ENCODE data around the gene ITGB4. TPM values are rescaled to one million over a fixed set of nuclear protein-coding genes. Genes with fewer than 3 reads are reported as not detected.

ITGB4 gene
- total RNA-seq, 1 donor from 2014 or later, result 34.7 TPM

DNA sequence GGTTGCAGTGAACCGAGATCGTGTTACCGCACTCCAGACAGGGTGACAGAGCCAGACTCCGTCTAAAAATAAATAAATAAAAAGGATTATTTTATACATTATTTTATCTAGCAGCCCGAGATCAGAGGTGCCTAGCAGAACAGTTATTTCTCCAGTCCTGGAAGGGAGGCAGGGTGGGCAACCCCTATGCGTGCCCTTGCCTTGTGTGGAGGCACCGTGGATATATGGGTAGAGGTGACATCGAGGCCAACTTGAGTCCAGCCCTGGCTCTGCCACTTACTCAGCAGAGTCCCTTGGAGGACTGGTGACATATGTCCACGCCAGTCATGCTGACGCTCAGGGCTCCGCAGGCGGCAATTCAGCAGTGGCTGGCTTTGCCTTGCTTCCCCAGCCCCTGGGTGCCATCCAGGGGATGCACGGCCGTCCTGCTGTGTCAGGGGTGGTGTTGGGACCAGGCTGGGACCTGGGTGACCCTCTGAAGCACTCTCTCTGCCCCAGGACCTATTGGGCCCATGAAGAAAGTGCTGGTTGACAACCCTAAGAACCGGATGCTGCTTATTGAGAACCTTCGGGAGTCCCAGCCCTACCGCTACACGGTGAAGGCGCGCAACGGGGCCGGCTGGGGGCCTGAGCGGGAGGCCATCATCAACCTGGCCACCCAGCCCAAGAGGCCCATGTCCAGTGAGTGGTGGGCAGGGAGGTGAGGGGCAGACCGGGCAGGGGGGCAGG lies 30.6 kb downstream of the ITGB4 start:
- ATAC-seq (no peak), DNase-seq (no peak)
- H3K36me3 ChIP-seq, result peaks cover 39% of the 10 kb centered on the region
- no peaks in the 10 kb centered on the region for H3K27me3 ChIP-seq (ENCODE audit: low read depth)
- peaks cover 33% of the 10 kb centered on the region for H3K4me1 ChIP-seq
- no peak overlapping the region for H3K4me3 ChIP-seq
- no peaks in the 10 kb centered on the region for H3K9me3 ChIP-seq
- no peak overlapping the region for H3K27ac ChIP-seq
- intact Hi-C loops (cut with DNase I), result no loop called here
- TF ChIP-seq, protein P1, sequence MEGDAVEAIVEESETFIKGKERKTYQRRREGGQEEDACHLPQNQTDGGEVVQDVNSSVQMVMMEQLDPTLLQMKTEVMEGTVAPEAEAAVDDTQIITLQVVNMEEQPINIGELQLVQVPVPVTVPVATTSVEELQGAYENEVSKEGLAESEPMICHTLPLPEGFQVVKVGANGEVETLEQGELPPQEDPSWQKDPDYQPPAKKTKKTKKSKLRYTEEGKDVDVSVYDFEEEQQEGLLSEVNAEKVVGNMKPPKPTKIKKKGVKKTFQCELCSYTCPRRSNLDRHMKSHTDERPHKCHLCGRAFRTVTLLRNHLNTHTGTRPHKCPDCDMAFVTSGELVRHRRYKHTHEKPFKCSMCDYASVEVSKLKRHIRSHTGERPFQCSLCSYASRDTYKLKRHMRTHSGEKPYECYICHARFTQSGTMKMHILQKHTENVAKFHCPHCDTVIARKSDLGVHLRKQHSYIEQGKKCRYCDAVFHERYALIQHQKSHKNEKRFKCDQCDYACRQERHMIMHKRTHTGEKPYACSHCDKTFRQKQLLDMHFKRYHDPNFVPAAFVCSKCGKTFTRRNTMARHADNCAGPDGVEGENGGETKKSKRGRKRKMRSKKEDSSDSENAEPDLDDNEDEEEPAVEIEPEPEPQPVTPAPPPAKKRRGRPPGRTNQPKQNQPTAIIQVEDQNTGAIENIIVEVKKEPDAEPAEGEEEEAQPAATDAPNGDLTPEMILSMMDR (IDR thresholded peaks at IDR 0.05), result no peak

DNA sequence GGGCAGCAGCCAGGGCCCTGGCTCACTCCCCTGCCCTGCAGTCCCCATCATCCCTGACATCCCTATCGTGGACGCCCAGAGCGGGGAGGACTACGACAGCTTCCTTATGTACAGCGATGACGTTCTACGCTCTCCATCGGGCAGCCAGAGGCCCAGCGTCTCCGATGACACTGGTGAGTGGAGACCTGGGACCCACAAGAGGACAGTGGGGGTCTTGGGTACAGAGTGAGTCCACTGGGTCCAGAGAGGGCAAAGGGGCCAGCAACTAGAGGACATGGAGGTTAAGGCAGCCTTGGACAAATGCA lies 31.1 kb downstream of the ITGB4 start:
- TF ChIP-seq, protein P1 (IDR thresholded peaks at IDR 0.05), result no peak
- no peaks in the 10 kb centered on the region for H3K9me3 ChIP-seq
- H3K4me1 ChIP-seq, result peaks cover 32% of the 10 kb centered on the region
- ATAC-seq, result no peak
- H3K36me3 ChIP-seq, result peaks cover 45% of the 10 kb centered on the region
- no peak for DNase-seq
- no peak overlapping the region for H3K27ac ChIP-seq
- H3K27me3 ChIP-seq (ENCODE audit: low read depth), result no peaks in the 10 kb centered on the region
- intact Hi-C loops (cut with DNase I), result no loop called here
- no peak overlapping the region for H3K4me3 ChIP-seq

DNA sequence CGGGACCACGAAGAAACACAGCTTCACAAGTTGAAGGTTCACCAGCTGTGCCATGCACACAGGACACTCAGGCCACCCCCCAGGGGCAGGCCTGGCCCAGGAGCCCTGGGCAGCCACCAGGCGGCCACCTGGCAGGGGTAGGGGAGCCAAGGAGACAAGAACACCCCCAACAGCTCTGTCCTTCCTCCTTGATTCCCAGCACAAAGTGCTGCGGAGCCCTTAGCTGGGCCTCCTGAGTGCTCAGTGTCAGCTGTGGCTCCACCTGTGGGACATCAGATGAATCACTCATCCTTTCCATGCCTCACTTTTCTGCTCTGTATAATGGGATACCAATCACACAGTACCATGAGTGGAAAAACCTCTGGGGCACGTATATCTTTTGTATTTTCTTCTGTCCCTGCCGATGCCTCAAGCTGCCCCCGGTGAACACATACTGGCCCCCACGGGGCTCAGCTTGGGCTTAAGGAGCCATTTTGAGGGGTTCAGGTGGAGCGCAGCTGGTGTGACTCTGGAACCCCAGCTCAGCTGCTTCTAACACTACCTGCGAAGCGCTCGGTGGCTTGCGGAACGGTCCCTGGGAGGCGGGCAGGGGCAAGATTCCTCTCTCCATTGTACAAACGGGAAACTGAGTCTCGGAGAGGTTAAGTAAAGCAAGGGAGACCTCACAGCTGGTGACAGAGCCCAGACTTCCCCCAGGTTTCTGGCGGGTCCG lies 31.7 kb downstream of the ITGB4 start:
- intact Hi-C loops (cut with DNase I), result no loop called here
- Histone ChIP-seq H3K27me3 (ENCODE audit: low read depth) (no peaks in the 10 kb centered on the region), H3K27ac (peak overlapping the region; percentile 58), H3K4me3 (peak overlapping the region; percentile 57), H3K36me3 (peaks cover 51% of the 10 kb centered on the region), H3K9me3 (no peaks in the 10 kb centered on the region), H3K4me1 (peaks cover 26% of the 10 kb centered on the region)
- TF ChIP-seq, protein P1 (IDR thresholded peaks at IDR 0.05), result no peak
- DNase-seq (no peak), ATAC-seq (no peak)

DNA sequence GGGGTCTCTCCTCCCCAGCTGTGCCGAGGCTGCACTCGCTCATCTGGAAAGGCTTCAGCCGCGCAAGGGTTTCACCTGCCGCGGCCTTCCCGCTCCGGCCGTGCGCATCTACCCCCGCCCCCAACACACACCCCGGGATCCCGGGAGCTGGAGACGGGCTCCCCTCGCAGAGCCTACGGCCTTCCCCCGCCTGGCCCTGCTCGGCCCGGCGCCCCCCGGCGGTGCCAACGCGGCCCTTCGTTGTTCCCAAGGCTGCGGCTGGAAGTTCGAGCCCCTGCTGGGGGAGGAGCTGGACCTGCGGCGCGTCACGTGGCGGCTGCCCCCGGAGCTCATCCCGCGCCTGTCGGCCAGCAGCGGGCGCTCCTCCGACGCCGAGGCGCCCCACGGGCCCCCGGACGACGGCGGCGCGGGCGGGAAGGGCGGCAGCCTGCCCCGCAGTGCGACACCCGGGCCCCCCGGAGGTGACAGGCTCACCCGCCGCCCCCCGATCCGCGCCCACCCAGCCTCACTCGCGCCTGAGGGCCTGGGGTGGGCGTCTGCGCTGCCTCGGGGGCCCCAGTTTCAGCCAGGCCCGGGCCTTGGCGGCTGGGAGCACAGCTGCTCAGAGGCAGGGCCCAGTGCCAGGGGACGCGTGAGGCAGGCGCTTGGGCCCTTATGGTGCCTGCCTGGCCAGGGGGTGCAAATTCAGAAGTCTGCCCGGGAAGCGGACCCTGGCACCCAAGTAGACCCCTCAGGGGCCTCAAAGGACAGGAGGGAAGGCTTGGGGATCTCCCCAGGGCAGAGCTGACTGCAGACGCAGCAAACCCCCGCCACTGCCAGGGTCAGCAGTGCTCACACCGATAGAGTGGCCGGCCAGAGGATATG lies 32.5 kb downstream of the ITGB4 start:
- peaks cover 57% of the 10 kb centered on the region for H3K36me3 ChIP-seq
- H3K27ac ChIP-seq, result peak overlapping the region; percentile 58
- intact Hi-C loops (cut with DNase I), result no loop called here
- TF ChIP-seq, protein P1 (IDR thresholded peaks at IDR 0.05), result peak; percentile 70
- DNase-seq (peak; percentile 78), ATAC-seq (peak; percentile 75 to 82)
- H3K4me1 ChIP-seq, result peaks cover 24% of the 10 kb centered on the region
- no peaks in the 10 kb centered on the region for H3K27me3 ChIP-seq (ENCODE audit: low read depth)
- no peaks in the 10 kb centered on the region for H3K9me3 ChIP-seq
- peak overlapping the region; percentile 57 for H3K4me3 ChIP-seq

DNA sequence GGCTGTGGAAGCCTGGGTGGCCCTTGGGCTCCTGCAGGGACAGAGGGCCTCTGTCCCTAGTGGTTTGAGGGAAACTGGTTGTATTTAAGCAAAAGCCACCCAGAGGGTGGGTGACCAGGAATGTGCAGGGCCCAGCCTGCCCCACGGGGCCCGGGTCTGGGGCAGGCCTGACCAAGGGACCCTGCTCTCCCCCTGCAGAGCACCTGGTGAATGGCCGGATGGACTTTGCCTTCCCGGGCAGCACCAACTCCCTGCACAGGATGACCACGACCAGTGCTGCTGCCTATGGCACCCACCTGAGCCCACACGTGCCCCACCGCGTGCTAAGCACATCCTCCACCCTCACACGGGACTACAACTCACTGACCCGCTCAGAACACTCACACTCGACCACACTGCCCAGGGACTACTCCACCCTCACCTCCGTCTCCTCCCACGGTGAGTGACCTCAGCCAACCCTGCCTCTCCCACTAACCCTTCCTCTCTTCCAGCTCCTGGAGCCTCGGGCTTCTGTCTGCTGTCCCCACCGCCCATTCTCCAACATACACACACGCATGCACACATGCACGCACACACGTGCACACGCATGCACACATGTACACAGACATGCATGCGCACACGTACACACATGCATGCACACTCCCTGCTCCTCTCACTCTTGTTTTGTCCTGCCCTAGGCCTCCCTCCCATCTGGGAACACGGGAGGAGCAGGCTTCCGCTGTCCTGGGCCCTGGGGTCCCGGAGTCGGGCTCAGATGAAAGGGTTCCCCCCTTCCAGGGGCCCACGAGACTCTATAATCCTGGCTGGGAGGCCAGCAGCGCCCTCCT lies 33.3 kb downstream of the ITGB4 start:
- no peak overlapping the region for H3K27ac ChIP-seq
- no peak for ATAC-seq
- DNase-seq, result no peak
- H3K9me3 ChIP-seq, result no peaks in the 10 kb centered on the region
- TF ChIP-seq, protein P1 (IDR thresholded peaks at IDR 0.05), result no peak
- H3K36me3 ChIP-seq, result peaks cover 52% of the 10 kb centered on the region
- peak overlapping the region; percentile 57 for H3K4me3 ChIP-seq
- intact Hi-C loops (cut with DNase I), result no loop called here
- no peaks in the 10 kb centered on the region for H3K27me3 ChIP-seq (ENCODE audit: low read depth)
- peaks cover 20% of the 10 kb centered on the region for H3K4me1 ChIP-seq
